IPS-20b (cell line): ENCODE measurements around the gene LYPD6B.
A peak's percentile ranks its signal among the peaks of the same experiment; 100 is the strongest.

Experiments used
- H3K27ac ChIP-seq: one replicate; pipeline ENCODE4 v1.5.1; 2013; ENCODE audit warnings: low read length
- H3K27me3 ChIP-seq: 2 replicates; pipeline ENCODE4 v1.6.1; 2013; ENCODE audit warnings: mild to moderate bottlenecking, low read length, inconsistent platforms; ENCODE audit not compliant: insufficient read depth
- H3K36me3 ChIP-seq: 2 replicates; pipeline ENCODE4 v1.6.1; 2013; ENCODE audit warnings: low read depth, mild to moderate bottlenecking, inconsistent platforms, low read length, moderate library complexity; ENCODE audit not compliant: insufficient read depth
- H3K4me1 ChIP-seq: 2 replicates; pipeline ENCODE4 v1.6.1; 2013; ENCODE audit warnings: mild to moderate bottlenecking, control low read depth, inconsistent platforms, low read length, moderate library complexity; ENCODE audit not compliant: insufficient read depth
- H3K4me3 ChIP-seq: 2 replicates; pipeline ENCODE4 v1.5.1; 2013; ENCODE audit warnings: mild to moderate bottlenecking, low read length, inconsistent platforms
- H3K9ac ChIP-seq: 2 replicates; pipeline ENCODE4 v1.6.1; 2013; ENCODE audit warnings: low read depth, mild to moderate bottlenecking, inconsistent platforms, low read length, moderate library complexity
- H3K9me3 ChIP-seq: 2 replicates; pipeline ENCODE4 v1.6.1; 2013; ENCODE audit warnings: mild to moderate bottlenecking, low read depth, low read length, inconsistent platforms; ENCODE audit not compliant: insufficient read depth

Gene LYPD6B

GRCh38 chr2:149015926-149016563 lies 22.5 kb upstream of the LYPD6B start:
- no peak overlapping the region for H3K9ac ChIP-seq
- H3K27ac ChIP-seq: no peak overlapping the region
- no peak overlapping the region for H3K4me3 ChIP-seq
- H3K36me3 ChIP-seq: peaks cover 63% of the 10 kb centered on the region
- no peaks in the 10 kb centered on the region for H3K27me3 ChIP-seq
- no peaks in the 10 kb centered on the region for H3K4me1 ChIP-seq
- no peaks in the 10 kb centered on the region for H3K9me3 ChIP-seq

- no peak overlapping the region for H3K4me3 ChIP-seq
- H3K27me3 ChIP-seq: no peaks in the 10 kb centered on the region
- no peaks in the 10 kb centered on the region for H3K9me3 ChIP-seq
- no peak overlapping the region for H3K27ac ChIP-seq
- H3K9ac ChIP-seq: no peak overlapping the region
- no peaks in the 10 kb centered on the region for H3K4me1 ChIP-seq
- peaks cover 55% of the 10 kb centered on the region for H3K36me3 ChIP-seq
These were observed 21.1 kb upstream of the LYPD6B start for GRCh38 chr2:149017116-149017985.

GRCh38 chr2:149018981-149019380 lies 19.5 kb upstream of the LYPD6B start:
- Histone ChIP-seq H3K36me3 (peaks cover 52% of the 10 kb centered on the region), H3K27me3 (no peaks in the 10 kb centered on the region), H3K4me3 (no peak overlapping the region), H3K4me1 (no peaks in the 10 kb centered on the region), H3K9ac (no peak overlapping the region), H3K27ac (no peak overlapping the region), H3K9me3 (no peaks in the 10 kb centered on the region)

- Histone ChIP-seq H3K36me3 (peaks cover 54% of the 10 kb centered on the region), H3K4me3 (no peak overlapping the region), H3K27me3 (no peaks in the 10 kb centered on the region), H3K27ac (no peak overlapping the region), H3K4me1 (no peaks in the 10 kb centered on the region), H3K9me3 (no peaks in the 10 kb centered on the region), H3K9ac (no peak overlapping the region)
These were observed 18.7 kb upstream of the LYPD6B start for GRCh38 chr2:149019768-149020167.

- H3K9ac ChIP-seq: no peak overlapping the region
- no peaks in the 10 kb centered on the region for H3K4me1 ChIP-seq
- peaks cover 50% of the 10 kb centered on the region for H3K36me3 ChIP-seq
- no peaks in the 10 kb centered on the region for H3K27me3 ChIP-seq
- H3K4me3 ChIP-seq: no peak overlapping the region
- H3K9me3 ChIP-seq: no peaks in the 10 kb centered on the region
- no peak overlapping the region for H3K27ac ChIP-seq
These were observed 18.1 kb upstream of the LYPD6B start for GRCh38 chr2:149020432-149020851.

- Histone ChIP-seq H3K9ac (no peak overlapping the region), H3K4me3 (no peak overlapping the region), H3K4me1 (no peaks in the 10 kb centered on the region), H3K27ac (no peak overlapping the region), H3K27me3 (no peaks in the 10 kb centered on the region), H3K9me3 (no peaks in the 10 kb centered on the region), H3K36me3 (peaks cover 43% of the 10 kb centered on the region)
These were observed 17.2 kb upstream of the LYPD6B start for GRCh38 chr2:149021271-149021719.

- Histone ChIP-seq H3K27me3 (no peaks in the 10 kb centered on the region), H3K4me3 (no peak overlapping the region), H3K36me3 (peaks cover 43% of the 10 kb centered on the region), H3K9ac (no peak overlapping the region), H3K4me1 (peaks cover 3% of the 10 kb centered on the region; the same call in 1 of the 2 replicates), H3K9me3 (no peaks in the 10 kb centered on the region), H3K27ac (no peak overlapping the region)
These were observed 16.7 kb upstream of the LYPD6B start for GRCh38 chr2:149021761-149022160.

- Histone ChIP-seq H3K27ac (no peak overlapping the region), H3K9ac (no peak overlapping the region), H3K36me3 (peaks cover 43% of the 10 kb centered on the region)
These were observed 15.4 kb upstream of the LYPD6B start for GRCh38 chr2:149023091-149023490.

GRCh38 chr2:149027590-149028250 lies 10.8 kb upstream of the LYPD6B start:
- H3K4me1 ChIP-seq: peaks cover 25% of the 10 kb centered on the region
- no peak overlapping the region for H3K9ac ChIP-seq
- H3K36me3 ChIP-seq: peaks cover 20% of the 10 kb centered on the region; the same call in 1 of the 2 replicates
- H3K9me3 ChIP-seq: no peaks in the 10 kb centered on the region
- H3K27ac ChIP-seq: no peak overlapping the region
- peaks cover 8% of the 10 kb centered on the region; the same call in 1 of the 2 replicates for H3K27me3 ChIP-seq
- H3K4me3 ChIP-seq: peak overlapping the region; percentile 6; the same call in 1 of the 2 replicates

More at GRCh38 chr2:149023091-149023490, 15.4 kb upstream of the LYPD6B start:
- Histone ChIP-seq H3K9me3 (no peaks in the 10 kb centered on the region), H3K4me3 (no peak overlapping the region), H3K27me3 (peaks cover 4% of the 10 kb centered on the region; the same call in 1 of the 2 replicates), H3K4me1 (peaks cover 17% of the 10 kb centered on the region)

GRCh38 chr2:149028377-149028776 lies 10.1 kb upstream of the LYPD6B start:
- peaks cover 8% of the 10 kb centered on the region; the same call in 1 of the 2 replicates for H3K27me3 ChIP-seq
- H3K9ac ChIP-seq: no peak overlapping the region
- H3K9me3 ChIP-seq: no peaks in the 10 kb centered on the region
- H3K36me3 ChIP-seq: peaks cover 14% of the 10 kb centered on the region; the same call in 1 of the 2 replicates
- H3K27ac ChIP-seq: no peak overlapping the region
- no peak overlapping the region for H3K4me3 ChIP-seq
- peaks cover 25% of the 10 kb centered on the region for H3K4me1 ChIP-seq

- H3K27me3 ChIP-seq: peaks cover 8% of the 10 kb centered on the region; the same call in 1 of the 2 replicates
- no peak overlapping the region for H3K4me3 ChIP-seq
- peaks cover 25% of the 10 kb centered on the region for H3K4me1 ChIP-seq
- no peaks in the 10 kb centered on the region for H3K9me3 ChIP-seq
- no peak overlapping the region for H3K9ac ChIP-seq
- no peak overlapping the region for H3K27ac ChIP-seq
- peaks cover 8% of the 10 kb centered on the region; the same call in 1 of the 2 replicates for H3K36me3 ChIP-seq
These were observed 9.6 kb upstream of the LYPD6B start for GRCh38 chr2:149028891-149029290.
